ENCODE data around the gene PTPRG. TPM values are rescaled to one million over a fixed set of nuclear protein-coding genes. Genes with fewer than 3 reads are reported as not detected.

PTPRG gene
- total RNA-seq, 1 donor = 41.0 TPM

DNA sequence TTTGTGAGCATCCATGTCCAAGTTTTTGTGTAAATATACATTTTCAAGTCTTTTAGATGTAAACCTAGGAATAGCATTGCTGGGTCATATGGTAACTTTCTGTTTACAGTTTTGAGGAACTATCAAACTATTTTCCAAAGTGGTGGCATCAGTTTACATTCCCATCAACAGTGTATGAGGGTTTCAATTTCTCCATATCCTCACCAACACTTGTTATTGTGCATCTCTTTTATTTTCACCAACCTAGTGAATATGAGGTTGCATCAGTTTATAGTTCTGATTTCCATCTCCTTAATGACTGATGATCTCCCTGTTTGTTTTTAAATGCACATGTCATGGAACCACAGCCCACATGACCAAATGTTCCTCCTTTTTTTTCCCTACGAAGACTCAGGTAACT is 610.8 kb downstream of the PTPRG start:
- TF ChIP-seq, protein P1, sequence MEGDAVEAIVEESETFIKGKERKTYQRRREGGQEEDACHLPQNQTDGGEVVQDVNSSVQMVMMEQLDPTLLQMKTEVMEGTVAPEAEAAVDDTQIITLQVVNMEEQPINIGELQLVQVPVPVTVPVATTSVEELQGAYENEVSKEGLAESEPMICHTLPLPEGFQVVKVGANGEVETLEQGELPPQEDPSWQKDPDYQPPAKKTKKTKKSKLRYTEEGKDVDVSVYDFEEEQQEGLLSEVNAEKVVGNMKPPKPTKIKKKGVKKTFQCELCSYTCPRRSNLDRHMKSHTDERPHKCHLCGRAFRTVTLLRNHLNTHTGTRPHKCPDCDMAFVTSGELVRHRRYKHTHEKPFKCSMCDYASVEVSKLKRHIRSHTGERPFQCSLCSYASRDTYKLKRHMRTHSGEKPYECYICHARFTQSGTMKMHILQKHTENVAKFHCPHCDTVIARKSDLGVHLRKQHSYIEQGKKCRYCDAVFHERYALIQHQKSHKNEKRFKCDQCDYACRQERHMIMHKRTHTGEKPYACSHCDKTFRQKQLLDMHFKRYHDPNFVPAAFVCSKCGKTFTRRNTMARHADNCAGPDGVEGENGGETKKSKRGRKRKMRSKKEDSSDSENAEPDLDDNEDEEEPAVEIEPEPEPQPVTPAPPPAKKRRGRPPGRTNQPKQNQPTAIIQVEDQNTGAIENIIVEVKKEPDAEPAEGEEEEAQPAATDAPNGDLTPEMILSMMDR (IDR thresholded peaks at IDR 0.05; ENCODE audit: insufficient read depth, low read depth, low read length) = no peak
- H3K4me3 ChIP-seq (ENCODE audit: low read depth, low read length) = no peak overlapping the region
- no peak for DNase-seq (ENCODE audit: low read depth)

DNA sequence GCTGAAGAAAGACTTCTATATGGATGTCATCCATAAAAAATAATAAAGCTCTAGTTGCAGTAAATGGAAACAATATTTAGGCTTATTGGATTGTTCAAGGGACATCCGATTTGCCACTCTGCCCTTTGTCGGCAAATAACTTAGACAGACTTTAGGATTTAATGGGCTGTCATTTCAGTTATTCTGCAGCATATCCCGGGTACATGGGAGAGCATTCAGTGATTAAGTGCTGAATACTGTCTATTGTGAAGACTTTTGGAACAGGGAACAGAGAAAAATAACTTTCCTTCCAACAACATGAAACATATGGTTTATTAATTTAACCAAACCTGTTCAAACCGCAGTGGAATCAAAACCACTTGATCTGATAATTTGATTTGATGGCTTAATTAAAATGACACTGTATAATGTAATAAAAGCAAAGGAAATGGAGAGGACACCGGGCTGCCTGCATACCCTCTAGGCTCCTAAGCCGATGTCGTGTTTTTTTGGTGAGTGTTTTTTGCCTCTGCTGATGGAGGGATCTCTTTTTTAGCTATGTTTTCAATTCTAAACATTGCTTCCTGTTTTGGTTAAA is 612.7 kb downstream of the PTPRG start:
- no peak overlapping the region for H3K4me3 ChIP-seq (ENCODE audit: low read depth, low read length)
- TF ChIP-seq, protein P1 (IDR thresholded peaks at IDR 0.05; ENCODE audit: insufficient read depth, low read depth, low read length) = no peak
- no peak for DNase-seq (ENCODE audit: low read depth)

DNA sequence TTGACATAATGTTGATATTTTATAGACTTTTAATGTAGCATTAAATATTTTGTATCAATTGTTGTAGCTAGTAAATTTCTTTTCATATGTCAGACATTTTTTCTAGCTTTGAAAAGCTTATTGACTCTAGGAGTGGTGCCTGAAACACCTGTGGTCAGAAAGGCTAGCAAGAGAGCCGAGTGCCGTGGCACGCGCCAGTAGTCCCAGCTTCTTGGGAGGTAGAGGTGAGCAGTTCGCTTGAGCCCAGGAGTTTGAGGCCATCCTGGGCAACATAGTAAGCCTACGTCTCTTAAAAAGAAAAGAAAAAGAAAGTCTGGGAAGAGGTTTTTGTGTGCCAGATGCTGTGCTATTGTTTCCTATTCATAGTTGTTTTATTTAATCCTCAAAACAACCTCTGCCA is 613.8 kb downstream of the PTPRG start:
- no peak for DNase-seq (ENCODE audit: low read depth)
- TF ChIP-seq, protein P1 (IDR thresholded peaks at IDR 0.05; ENCODE audit: insufficient read depth, low read depth, low read length) = no peak

DNA sequence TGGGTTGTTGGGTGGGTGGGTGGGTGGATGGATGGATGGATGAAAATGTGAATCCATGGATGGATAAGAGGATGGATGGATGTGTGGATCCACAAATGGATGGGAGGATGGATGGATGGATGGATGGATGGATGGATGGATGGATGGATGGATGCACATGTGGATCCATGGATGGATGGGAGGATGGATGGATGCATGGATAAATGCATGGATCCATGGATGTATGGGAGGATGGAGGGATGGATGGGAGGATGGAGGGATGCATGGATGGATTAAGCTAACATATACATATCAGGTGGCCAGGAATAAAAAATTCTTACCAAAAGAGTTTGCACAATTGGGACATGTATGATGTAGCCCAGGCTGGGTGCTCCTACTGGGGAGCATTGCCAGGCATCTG is 616.7 kb downstream of the PTPRG start:
- no peak overlapping the region for H3K4me3 ChIP-seq (ENCODE audit: low read depth, low read length)
- TF ChIP-seq, protein P1 (IDR thresholded peaks at IDR 0.05; ENCODE audit: insufficient read depth, low read depth, low read length) = no peak
- no peak for DNase-seq (ENCODE audit: low read depth)

More for the DNA sequence above, 613.8 kb downstream of the PTPRG start:
- H3K4me3 ChIP-seq (ENCODE audit: low read depth, low read length) = no peak overlapping the region

DNA sequence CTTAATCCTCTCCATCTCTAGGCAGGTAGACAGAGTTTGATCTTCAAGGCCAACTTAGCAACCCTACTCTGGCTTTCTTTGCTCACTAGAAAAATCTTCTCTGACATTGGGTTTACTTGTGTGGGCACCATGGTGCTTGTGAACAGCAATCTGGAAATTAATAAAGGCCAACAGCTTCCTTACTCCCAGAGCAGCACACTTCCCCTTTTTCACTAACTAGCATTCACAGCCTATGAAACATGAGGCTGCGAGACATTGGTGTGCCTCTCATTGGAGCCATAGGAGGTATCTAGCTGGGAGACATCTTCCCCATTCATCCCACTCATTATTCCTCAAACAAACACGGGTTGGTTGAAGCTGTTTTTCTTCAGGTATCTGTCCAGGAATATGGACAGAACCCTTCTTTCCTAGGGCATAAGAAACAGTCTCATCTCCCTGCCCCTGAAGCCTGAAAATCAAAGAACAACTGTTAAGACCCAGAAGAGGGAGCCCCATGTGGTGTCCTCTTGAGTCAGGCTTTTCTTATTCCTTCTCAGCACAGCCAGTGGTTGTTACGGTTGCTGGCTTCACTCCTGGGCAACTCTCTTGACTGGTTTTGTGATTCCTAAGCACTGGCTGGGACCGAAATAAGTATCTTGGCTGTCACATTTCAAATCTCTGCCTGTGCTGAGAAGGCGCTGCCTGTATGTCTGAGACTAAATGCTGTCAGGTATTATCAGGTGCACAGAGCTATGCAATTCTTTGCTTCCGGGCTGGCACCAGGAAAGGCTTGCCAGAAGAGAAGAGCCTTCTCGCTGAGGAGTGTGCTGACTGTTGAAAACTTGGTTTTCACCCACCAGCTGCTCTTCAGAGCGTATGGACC is 617.6 kb downstream of the PTPRG start:
- no peak for DNase-seq (ENCODE audit: low read depth)
- H3K4me3 ChIP-seq (ENCODE audit: low read depth, low read length) = no peak overlapping the region
- TF ChIP-seq, protein P1 (IDR thresholded peaks at IDR 0.05; ENCODE audit: insufficient read depth, low read depth, low read length) = no peak

DNA sequence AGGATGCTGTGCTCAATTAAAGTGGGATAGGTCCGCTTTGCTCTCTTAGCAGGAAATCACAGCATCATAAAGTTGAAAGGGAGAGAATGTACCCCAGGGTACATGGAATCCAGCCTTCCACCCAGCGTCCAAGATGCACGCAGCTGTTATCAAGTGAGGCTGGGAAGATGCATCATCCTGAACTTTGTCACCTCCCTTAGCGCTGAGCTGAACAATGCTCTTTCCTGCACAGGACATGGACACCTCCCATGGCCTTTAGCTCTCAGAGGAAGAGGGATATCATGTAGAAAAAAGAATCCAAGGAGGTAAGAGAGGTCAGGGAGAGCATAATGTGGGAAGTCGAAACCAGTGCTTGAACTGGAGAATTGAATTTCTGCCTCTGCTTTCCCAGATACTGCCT is 619.1 kb downstream of the PTPRG start:
- TF ChIP-seq, protein P1 (IDR thresholded peaks at IDR 0.05; ENCODE audit: insufficient read depth, low read depth, low read length) = no peak

More for the DNA sequence above, 619.1 kb downstream of the PTPRG start:
- no peak for DNase-seq (ENCODE audit: low read depth)
- H3K4me3 ChIP-seq (ENCODE audit: low read depth, low read length) = no peak overlapping the region
